HUES64 (cell line): ENCODE results near the gene PER1.

Experiments used
- H3K27ac ChIP-seq: 2 replicates; pipeline ENCODE4 v1.7.0; 2013; ENCODE audit warnings: low read depth, low read length, inconsistent platforms
- H3K27me3 ChIP-seq: 2 replicates; pipeline ENCODE4 v1.6.1; 2013; ENCODE audit warnings: mild to moderate bottlenecking, low read length; ENCODE audit not compliant: insufficient read depth
- H3K36me3 ChIP-seq: 2 replicates; pipeline ENCODE4 v1.6.1; 2013; ENCODE audit warnings: mild to moderate bottlenecking, low read length; ENCODE audit not compliant: insufficient read depth
- H3K4me1 ChIP-seq: 2 replicates; pipeline ENCODE4 v1.6.1; 2013; ENCODE audit warnings: mild to moderate bottlenecking, low read length, moderate library complexity; ENCODE audit not compliant: insufficient read depth
- H3K4me3 ChIP-seq: 2 replicates; pipeline ENCODE4 v1.5.1; 2013; ENCODE audit warnings: mild to moderate bottlenecking, low read length, moderate library complexity
- H3K9ac ChIP-seq: 2 replicates; pipeline ENCODE4 v1.6.1; 2013; ENCODE audit warnings: mild to moderate bottlenecking, low read depth, low read length
- H3K9me3 ChIP-seq: 2 replicates; pipeline ENCODE4 v1.6.1; 2013; ENCODE audit warnings: low read depth, low read length; ENCODE audit not compliant: insufficient read depth
- WGBS: fragments of 150-250, 120-280 bp; methylation state at CpG from one replicate; pipeline ENCODE4 v1.1.7; 2013; ENCODE audit warnings: missing lambda C conversion rate; 5-methylcytosine and 5-hydroxymethylcytosine counted together

The PER1 gene

DNA sequence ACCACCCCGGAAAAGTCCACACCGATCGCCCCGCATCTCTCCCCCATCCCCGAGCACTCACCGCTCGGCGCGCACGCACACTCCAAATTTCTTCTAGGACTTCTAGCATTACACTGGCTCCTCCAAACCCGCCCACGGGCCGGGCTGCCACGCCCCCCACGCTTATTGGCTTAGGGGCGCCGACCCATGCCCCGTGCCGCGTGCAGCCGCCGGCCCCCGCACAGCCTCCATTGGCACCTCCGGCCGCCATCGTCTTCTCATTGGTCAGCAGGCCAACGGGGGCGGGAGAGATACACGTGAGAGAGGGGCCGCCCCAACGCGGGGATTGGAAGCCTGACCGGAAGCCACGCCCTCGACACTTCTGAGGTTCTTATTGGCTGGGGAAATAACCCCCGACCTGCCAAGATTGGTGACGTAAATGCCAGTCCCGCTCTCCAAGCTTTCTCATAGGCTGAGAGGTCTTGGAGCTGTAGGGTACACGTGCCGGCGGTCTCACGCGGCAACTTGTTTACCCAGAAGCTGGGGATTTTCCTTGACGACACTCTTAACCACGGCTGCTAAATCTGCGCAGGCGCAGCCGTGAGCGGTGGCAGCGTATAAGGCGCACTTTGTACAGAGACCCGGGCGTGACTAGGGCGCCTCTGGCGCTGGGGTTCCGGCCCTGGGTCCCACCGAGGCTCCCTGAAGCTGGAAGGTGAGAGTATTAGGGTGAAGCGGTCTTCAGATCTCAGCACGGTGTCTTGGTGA, 4.2 kb upstream of the PER1 start:
- peak overlapping the region; percentile 77 for H3K4me3 ChIP-seq
- H3K9ac ChIP-seq: peak overlapping the region; percentile 73
- H3K27me3 ChIP-seq: no peaks in the 10 kb centered on the region
- peaks cover 29% of the 10 kb centered on the region; the same call in 1 of the 2 replicates for H3K4me1 ChIP-seq
- no peaks in the 10 kb centered on the region for H3K9me3 ChIP-seq
- under 1% methylated on average over 59 of the region's 59 CpGs for WGBS
- H3K27ac ChIP-seq: peak overlapping the region; percentile 94
- peaks cover 16% of the 10 kb centered on the region for H3K36me3 ChIP-seq

DNA sequence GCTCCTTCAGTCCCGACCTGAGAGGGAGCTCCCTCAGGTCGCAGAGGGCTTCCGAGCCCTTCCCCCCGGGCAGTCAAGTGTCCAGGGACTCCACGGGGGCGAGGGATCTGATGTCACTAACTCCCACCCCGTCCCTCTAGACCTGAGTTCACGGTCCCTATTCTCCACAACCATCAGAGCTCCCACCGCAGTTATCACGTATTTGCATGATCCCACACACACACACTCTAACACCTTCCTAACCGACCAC, 3.7 kb upstream of the PER1 start:
- H3K9ac ChIP-seq: peak overlapping the region; percentile 66
- H3K36me3 ChIP-seq: peaks cover 12% of the 10 kb centered on the region
- WGBS: 3% methylated on average over 11 of the region's 11 CpGs
- H3K4me1 ChIP-seq: peaks cover 29% of the 10 kb centered on the region
- peak overlapping the region; percentile 57; the same call in 1 of the 2 replicates for H3K27ac ChIP-seq
- H3K27me3 ChIP-seq: no peaks in the 10 kb centered on the region
- peak overlapping the region; percentile 77 for H3K4me3 ChIP-seq
- H3K9me3 ChIP-seq: no peaks in the 10 kb centered on the region

DNA sequence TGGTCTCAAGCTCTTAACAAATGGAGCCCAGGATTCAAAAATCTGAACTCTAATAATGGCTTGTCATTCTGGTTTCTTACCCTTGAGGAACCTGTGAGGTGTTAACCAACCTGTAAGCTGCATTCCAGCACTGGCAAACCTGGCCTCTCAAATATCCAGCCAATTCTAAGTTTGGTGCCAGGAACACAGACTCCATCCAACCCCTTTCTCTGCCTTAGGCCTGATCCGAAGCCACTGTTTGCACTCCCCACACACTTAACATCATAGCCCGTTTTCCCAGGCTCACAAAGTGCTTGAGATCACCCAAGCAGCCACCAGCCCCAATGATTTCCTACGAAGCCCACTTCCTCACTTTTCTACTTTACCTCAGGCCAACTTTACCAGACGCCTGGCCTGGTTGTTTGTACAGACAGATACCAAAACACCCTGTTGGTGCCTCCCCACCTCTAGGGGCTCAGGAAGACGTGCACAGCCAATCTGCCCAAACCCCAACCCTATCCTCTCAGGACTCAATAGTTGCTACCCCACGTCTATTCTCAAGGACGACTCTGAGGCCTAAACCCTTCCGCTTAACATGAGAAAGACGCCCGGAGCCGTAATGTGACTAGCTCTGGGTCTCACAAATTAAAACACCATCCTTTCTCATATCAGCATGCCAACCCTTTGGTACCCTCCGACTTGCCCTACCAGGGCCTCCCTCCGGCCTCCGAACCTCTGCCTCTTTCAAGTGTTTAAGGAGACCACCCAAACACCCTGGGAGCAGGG, 3.2 kb upstream of the PER1 start:
- H3K27me3 ChIP-seq: no peaks in the 10 kb centered on the region
- H3K9ac ChIP-seq: peak overlapping the region; percentile 66
- peak overlapping the region; percentile 57; the same call in 1 of the 2 replicates for H3K27ac ChIP-seq
- whole genome bisulfite sequencing: 49% methylated on average over 14 of the region's 14 CpGs
- peak overlapping the region; percentile 77 for H3K4me3 ChIP-seq
- H3K4me1 ChIP-seq: peaks cover 31% of the 10 kb centered on the region
- H3K36me3 ChIP-seq: peaks cover 8% of the 10 kb centered on the region
- H3K9me3 ChIP-seq: no peaks in the 10 kb centered on the region

DNA sequence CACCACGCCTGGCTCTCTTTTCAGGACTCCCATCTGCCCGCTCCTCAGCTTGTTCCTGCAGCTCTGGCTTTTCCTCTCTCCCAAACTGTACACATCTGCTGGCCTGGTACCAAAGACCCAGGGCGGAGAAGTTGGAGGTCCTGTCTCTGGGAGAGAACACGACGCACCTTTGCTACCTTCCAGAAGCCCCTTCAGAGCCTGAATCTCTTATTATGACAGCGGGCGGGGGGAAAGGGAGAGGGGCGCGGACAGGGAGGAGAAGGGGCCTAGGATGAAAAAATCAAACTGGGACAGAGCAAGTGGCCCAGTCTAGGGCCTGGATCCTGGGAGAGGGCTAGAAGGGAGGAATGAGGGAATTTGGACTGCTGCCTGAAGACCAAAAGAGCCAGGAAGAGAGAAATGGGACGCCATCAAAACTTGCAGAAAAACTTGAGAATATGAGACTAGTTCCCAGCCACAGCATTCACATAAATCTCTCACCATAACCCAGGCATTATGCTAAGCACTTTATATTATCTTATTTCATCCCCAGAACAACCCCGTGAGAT, 2.5 kb upstream of the PER1 start:
- Histone ChIP-seq H3K4me3 (peak overlapping the region; percentile 77), H3K9ac (no peak overlapping the region), H3K36me3 (peaks cover 9% of the 10 kb centered on the region), H3K9me3 (no peaks in the 10 kb centered on the region), H3K27ac (peak overlapping the region; percentile 91; the same call in 1 of the 2 replicates), H3K27me3 (no peaks in the 10 kb centered on the region), H3K4me1 (peaks cover 31% of the 10 kb centered on the region)
- 52% methylated on average over 11 of the region's 11 CpGs for WGBS

DNA sequence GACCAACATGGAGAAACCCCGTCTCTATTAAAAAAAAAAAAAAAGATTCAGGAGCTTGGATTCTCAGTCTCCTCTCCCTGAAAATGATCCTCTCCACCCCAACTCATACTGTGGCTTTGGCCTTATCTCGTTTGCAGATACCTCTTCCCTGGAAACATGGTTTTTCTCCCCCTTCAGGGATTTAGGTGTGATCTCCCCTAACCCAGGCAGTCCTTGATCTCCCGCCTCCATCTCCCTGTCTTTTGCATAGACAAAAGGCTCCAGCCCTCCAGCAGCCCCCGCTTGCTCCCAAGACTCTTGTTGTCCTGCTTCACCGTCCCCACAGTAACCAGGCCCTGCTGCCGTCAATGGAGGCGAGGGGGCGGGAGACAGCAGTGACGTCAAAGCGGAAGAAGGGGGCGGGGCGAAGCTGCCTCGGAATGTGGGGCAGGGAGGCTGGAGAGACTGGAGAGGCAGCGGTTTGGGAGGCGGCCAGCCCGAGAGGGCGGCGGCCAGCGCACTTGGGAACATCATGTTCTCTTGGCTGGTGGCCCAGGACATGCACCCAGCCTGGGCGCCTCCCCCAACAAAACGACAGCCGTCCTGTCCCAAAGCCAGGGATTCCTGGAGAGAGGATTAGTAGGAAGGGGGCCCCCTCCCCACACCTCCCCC, 1.9 kb upstream of the PER1 start:
- H3K27me3 ChIP-seq: no peaks in the 10 kb centered on the region
- peak overlapping the region; percentile 50 for H3K9ac ChIP-seq
- WGBS: 8% methylated on average over 19 of the region's 22 CpGs
- H3K4me3 ChIP-seq: peak overlapping the region; percentile 77
- H3K9me3 ChIP-seq: no peaks in the 10 kb centered on the region
- peaks cover 31% of the 10 kb centered on the region for H3K4me1 ChIP-seq
- H3K27ac ChIP-seq: peak overlapping the region; percentile 91; the same call in 1 of the 2 replicates
- peaks cover 11% of the 10 kb centered on the region for H3K36me3 ChIP-seq

DNA sequence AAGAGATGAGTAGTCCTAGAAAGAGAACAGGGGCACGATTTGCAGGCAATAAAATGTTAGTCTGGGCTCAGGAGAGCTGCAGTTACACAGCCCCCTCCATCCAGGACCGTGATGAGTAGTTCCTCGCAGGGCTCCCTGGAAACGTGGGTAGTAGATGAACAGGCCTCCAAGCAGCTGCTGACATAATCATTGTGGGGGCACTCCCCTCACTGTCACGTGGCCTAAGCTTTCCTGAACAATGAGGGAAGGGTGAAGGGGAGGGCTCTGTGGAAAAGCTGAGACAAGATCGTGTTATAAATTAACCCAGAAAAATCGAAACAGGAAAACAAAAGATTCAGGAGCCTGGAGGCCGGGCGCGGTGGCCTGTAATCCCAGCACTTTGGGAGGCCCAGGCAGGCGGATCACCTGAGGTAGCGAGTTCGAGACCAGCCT, 1.3 kb upstream of the PER1 start:
- peaks cover 14% of the 10 kb centered on the region for H3K36me3 ChIP-seq
- H3K27ac ChIP-seq: peak overlapping the region; percentile 91; the same call in 1 of the 2 replicates
- H3K4me3 ChIP-seq: no peak overlapping the region
- peaks cover 31% of the 10 kb centered on the region for H3K4me1 ChIP-seq
- WGBS: 68% methylated on average over 13 of the region's 13 CpGs
- H3K27me3 ChIP-seq: no peaks in the 10 kb centered on the region
- no peaks in the 10 kb centered on the region for H3K9me3 ChIP-seq
- H3K9ac ChIP-seq: peak overlapping the region; percentile 50

DNA sequence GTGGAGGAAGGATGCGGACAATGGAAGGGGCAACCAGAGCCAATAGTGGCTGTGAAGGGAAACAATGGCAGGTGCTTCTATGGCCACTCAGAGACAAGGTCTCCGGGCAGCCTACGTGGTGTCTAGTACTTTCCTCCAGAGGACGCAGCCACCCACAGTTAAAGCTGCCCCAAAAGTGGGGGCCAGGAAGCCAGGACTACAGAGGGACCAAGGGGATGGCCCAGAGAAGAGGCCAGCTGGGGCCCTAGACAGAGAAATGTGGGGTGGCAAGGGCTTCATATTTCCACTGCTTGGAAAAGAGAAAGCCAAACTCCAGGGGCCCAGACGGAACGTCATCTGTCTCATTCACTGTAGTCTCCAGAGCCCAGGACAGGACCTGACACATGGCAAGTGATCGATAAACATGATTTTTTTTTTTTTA, 837 bp upstream of the PER1 start:
- peak overlapping the region; percentile 63; the same call in 1 of the 2 replicates for H3K4me3 ChIP-seq
- H3K36me3 ChIP-seq: peaks cover 19% of the 10 kb centered on the region
- no peak overlapping the region for H3K9ac ChIP-seq
- H3K9me3 ChIP-seq: no peaks in the 10 kb centered on the region
- H3K27me3 ChIP-seq: no peaks in the 10 kb centered on the region
- no peak overlapping the region; the same call in 1 of the 2 replicates for H3K27ac ChIP-seq
- 91% methylated on average over 7 of the region's 7 CpGs for WGBS
- H3K4me1 ChIP-seq: peaks cover 31% of the 10 kb centered on the region

- peak overlapping the region; percentile 63 for H3K4me3 ChIP-seq
- WGBS: 1% methylated on average over 22 of the region's 22 CpGs
- H3K36me3 ChIP-seq: peaks cover 32% of the 10 kb centered on the region
- peak overlapping the region; percentile 59 for H3K9ac ChIP-seq
- H3K4me1 ChIP-seq: peaks cover 31% of the 10 kb centered on the region
- H3K9me3 ChIP-seq: no peaks in the 10 kb centered on the region
- peak overlapping the region; percentile 34; the same call in 1 of the 2 replicates for H3K27ac ChIP-seq
- H3K27me3 ChIP-seq: no peaks in the 10 kb centered on the region
Observed at GRCh38 chr17:8151641-8152111, 528 bp downstream of the PER1 start.

DNA sequence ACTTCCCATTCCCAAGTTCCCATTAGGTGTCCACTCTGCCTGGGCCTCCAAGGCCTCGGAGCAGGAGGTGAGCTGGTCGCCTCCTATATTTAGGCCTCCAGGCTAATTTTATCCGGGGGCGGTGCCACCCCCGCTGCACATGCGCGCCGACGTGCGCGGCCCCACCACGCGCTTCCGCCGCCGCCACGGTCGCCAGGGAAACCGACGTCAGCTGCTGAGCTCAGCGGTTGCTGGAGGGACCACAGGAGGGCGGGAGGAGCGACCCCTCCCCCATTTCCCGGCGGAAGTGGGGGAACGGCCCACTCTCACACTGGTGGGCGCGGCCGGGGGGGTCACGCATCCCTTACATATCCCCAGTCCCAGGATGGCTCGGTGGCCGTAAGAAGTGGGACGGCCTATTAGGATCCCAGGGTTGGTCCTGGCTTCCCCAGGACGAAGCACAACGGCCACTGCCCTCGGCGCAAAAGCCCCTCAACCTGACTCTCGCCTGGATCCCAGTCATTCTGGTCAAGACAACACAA, 1.0 kb downstream of the PER1 start:
- Histone ChIP-seq H3K27me3 (no peaks in the 10 kb centered on the region), H3K9ac (peak overlapping the region; percentile 59), H3K36me3 (peaks cover 37% of the 10 kb centered on the region), H3K9me3 (no peaks in the 10 kb centered on the region), H3K4me1 (peaks cover 31% of the 10 kb centered on the region), H3K4me3 (peak overlapping the region; percentile 63), H3K27ac (peak overlapping the region; percentile 41; the same call in 1 of the 2 replicates)
- 1% methylated on average over 38 of the region's 38 CpGs for WGBS

GRCh38 chr17:8150194-8151119, 1.7 kb downstream of the PER1 start:
- Histone ChIP-seq H3K9ac (no peak overlapping the region), H3K4me1 (peaks cover 27% of the 10 kb centered on the region), H3K27me3 (no peaks in the 10 kb centered on the region), H3K27ac (peak overlapping the region; percentile 41; the same call in 1 of the 2 replicates), H3K36me3 (peaks cover 44% of the 10 kb centered on the region), H3K4me3 (peak overlapping the region; percentile 63), H3K9me3 (no peaks in the 10 kb centered on the region)
- 85% methylated on average over 18 of the region's 18 CpGs for WGBS
